HG02981 (cell line): ENCODE measurements around the gene VPS18.
"Not testable (repeated sequence)": the region's sequence is repeated elsewhere in the genome, so short reads cannot be mapped to it uniquely, and the experiment has no call there.

ENCODE experiments used
- ATAC-seq: cut with Tn5 transposase; IDR thresholded peaks from one replicate; pipeline ENCODE4 v1.9.1; 2021; ENCODE audit warnings: mild to moderate bottlenecking, moderate library complexity; ENCODE audit not compliant: unreplicated experiment

The VPS18 gene

GRCh38 chr15:40893733-40894680 is at the start of gene VPS18:
TSS of gene VPS18 (plus strand) at chr15:40894450. CDS start at chr15:40894769, 319 bp downstream.
- peak; percentile 76 for ATAC-seq

- no peak for ATAC-seq
Measured at GRCh38 chr15:40844696-40845030, 49.6 kb upstream of the VPS18 start.

GRCh38 chr15:40845036-40845435 is 49.2 kb upstream of the VPS18 start:
- ATAC-seq, result no peak

- no peak for ATAC-seq
Measured at GRCh38 chr15:40845511-40846284, 48.6 kb upstream of the VPS18 start.

GRCh38 chr15:40846841-40847222 is 47.4 kb upstream of the VPS18 start:
- ATAC-seq, result no peak

- no peak for ATAC-seq
Measured at GRCh38 chr15:40847223-40847961, 46.9 kb upstream of the VPS18 start.

GRCh38 chr15:40850576-40851112 is 43.6 kb upstream of the VPS18 start:
- ATAC-seq, result no peak

GRCh38 chr15:40852529-40852928 is 41.7 kb upstream of the VPS18 start:
- no peak for ATAC-seq

- ATAC-seq, result no peak
Measured at GRCh38 chr15:40853241-40853890, 40.9 kb upstream of the VPS18 start.

- no peak for ATAC-seq
Measured at GRCh38 chr15:40854161-40854560, 40.1 kb upstream of the VPS18 start.

- no peak for ATAC-seq
Measured at GRCh38 chr15:40855706-40856234, 38.5 kb upstream of the VPS18 start.

- ATAC-seq, result no peak
Measured at GRCh38 chr15:40856746-40857145, 37.5 kb upstream of the VPS18 start.

- peak; percentile 61 for ATAC-seq
Measured at GRCh38 chr15:40857601-40858341, 36.5 kb upstream of the VPS18 start.

- no peak for ATAC-seq
Measured at GRCh38 chr15:40858706-40859105, 35.5 kb upstream of the VPS18 start.

GRCh38 chr15:40859206-40859851 is 34.9 kb upstream of the VPS18 start:
- ATAC-seq, result no peak

- ATAC-seq, result not testable (repeated sequence)
Measured at GRCh38 chr15:40861147-40861546, 33.1 kb upstream of the VPS18 start.

- no peak for ATAC-seq
Measured at GRCh38 chr15:40863660-40864270, 30.5 kb upstream of the VPS18 start.

GRCh38 chr15:40867199-40867598 is 27.1 kb upstream of the VPS18 start:
- no peak for ATAC-seq

- ATAC-seq, result no peak
Measured at GRCh38 chr15:40869686-40870085, 24.6 kb upstream of the VPS18 start.
